IMR-90 (cell line): ENCODE results near the gene OLFML1. TPM values are rescaled to one million over a fixed set of nuclear protein-coding genes. Genes with fewer than 3 reads are reported as not detected.

Source experiments
- ATAC-seq: fragments of 200-7000 bp; cut with Tn5 transposase; 2 replicates; pipeline ENCODE4 v1.9.1; 2020; ENCODE audit warnings: low read depth, mild to moderate bottlenecking, moderate library complexity
- BruUV-seq: library from RNA; stranded (reverse); fragments of 400-500 nt; replicated peaks from 2 replicates; lab custom pipeline; 2021; lab: Mats Ljungman, UMichigan
- CTCF ChIA-PET: fragments of 300-600 bp; formaldehyde crosslinking; extraction: SDS; loops from one replicate; lab custom pipeline; 2021; ENCODE audit warnings: antibody characterized with exemption; lab: Yijun Ruan, JAX
- POLR2A ChIA-PET: fragments of 300-600 bp; sonication (Branson Sonifier 250); formaldehyde crosslinking; loops from one replicate; lab custom pipeline; 2022; ENCODE audit warnings: antibody characterized with exemption; ENCODE audit not compliant: unreplicated experiment; lab: Charles Lee
- DNase-seq: peaks from one replicate; pipeline ENCODE4 v3.0.0; 2013
- H2AFZ ChIP-seq: replicated peaks from 2 replicates; pipeline ENCODE3; 2013; ENCODE audit warnings: low read length, mild to moderate bottlenecking; ENCODE audit not compliant: poor library complexity
- H2AK5ac ChIP-seq: 2 replicates; pipeline ENCODE4 v1.6.1; 2013; ENCODE audit warnings: low read depth, low read length, inconsistent platforms
- H2AK9ac ChIP-seq: replicated peaks from 2 replicates; pipeline ENCODE3; 2013; ENCODE audit warnings: mild to moderate bottlenecking, low read depth, low read length, moderate library complexity; ENCODE audit not compliant: poor library complexity
- H2BK120ac ChIP-seq: 2 replicates; pipeline ENCODE4 v1.6.1; 2013; ENCODE audit warnings: low read depth, low read length, inconsistent platforms
- H2BK15ac ChIP-seq: 3 replicates; pipeline ENCODE4 v1.6.1; 2013; ENCODE audit warnings: low read depth, low read length, inconsistent platforms
- H2BK20ac ChIP-seq: 2 replicates; pipeline ENCODE4 v1.6.1; 2013; ENCODE audit warnings: low read depth, mild to moderate bottlenecking, inconsistent platforms, low read length, moderate library complexity
- H2BK5ac ChIP-seq: 2 replicates; pipeline ENCODE4 v1.6.1; 2013; ENCODE audit warnings: mild to moderate bottlenecking, low read depth, low read length, inconsistent platforms; ENCODE audit not compliant: poor library complexity, severe bottlenecking
- H3K14ac ChIP-seq: replicated peaks from 2 replicates; pipeline ENCODE4 v1.6.1; 2013; ENCODE audit warnings: low read depth, low read length, inconsistent platforms
- H3K18ac ChIP-seq: 2 replicates; pipeline ENCODE4 v1.6.1; 2013; ENCODE audit warnings: low read depth, low read length, control low read depth
- H3K23ac ChIP-seq: 2 replicates; pipeline ENCODE4 v1.6.1; 2013; ENCODE audit warnings: low read depth, low read length, inconsistent platforms
- H3K27ac ChIP-seq: 2 replicates; pipeline ENCODE4 v1.5.1; 2013; ENCODE audit warnings: mild to moderate bottlenecking, control low read depth, low read length; ENCODE audit not compliant: insufficient read depth
- H3K27me3 ChIP-seq: 2 replicates; pipeline ENCODE4 v1.6.1; 2013; ENCODE audit warnings: low read length; ENCODE audit not compliant: control insufficient read depth, insufficient read depth
- H3K36me3 ChIP-seq: 2 replicates; pipeline ENCODE4 v1.6.1; 2013; ENCODE audit warnings: low read length, mixed read lengths; ENCODE audit not compliant: control insufficient read depth, insufficient read depth
- H3K4ac ChIP-seq: 2 replicates; pipeline ENCODE4 v1.6.1; 2013; ENCODE audit warnings: low read depth, low read length, inconsistent platforms
- H3K4me1 ChIP-seq: 2 replicates; pipeline ENCODE4 v1.6.1; 2013; ENCODE audit warnings: low read length, mixed read lengths; ENCODE audit not compliant: control insufficient read depth, insufficient read depth
- H3K4me2 ChIP-seq: 2 replicates; pipeline ENCODE4 v1.6.1; 2013; ENCODE audit warnings: low read depth, mild to moderate bottlenecking, control low read depth, low read length, moderate library complexity
- H3K4me3 ChIP-seq: 2 replicates; pipeline ENCODE4 v1.5.1; 2013; ENCODE audit warnings: low read depth, mild to moderate bottlenecking, control low read depth, low read length, moderate library complexity; ENCODE audit not compliant: insufficient read depth
- H3K56ac ChIP-seq: 2 replicates; pipeline ENCODE4 v1.6.1; 2013; ENCODE audit warnings: low read length, inconsistent platforms; ENCODE audit not compliant: insufficient read depth; ENCODE audit errors: extremely low read depth
- H3K79me1 ChIP-seq, 2 experiments: 2 replicates each; pipeline ENCODE4 v1.6.1; 2013; ENCODE audit warnings: low read length in 2 of 2, inconsistent platforms in 1 of 2, low read depth in 1 of 2
- H3K9ac ChIP-seq: 2 replicates; pipeline ENCODE4 v1.6.1; 2013; ENCODE audit warnings: low read depth, low read length, control low read depth
- H3K9me1 ChIP-seq: 2 replicates; pipeline ENCODE4 v1.6.1; 2013; ENCODE audit warnings: low read length, inconsistent platforms; ENCODE audit not compliant: insufficient read depth
- H3K9me3 ChIP-seq: 2 replicates; pipeline ENCODE4 v1.6.1; 2013; ENCODE audit warnings: low read length; ENCODE audit not compliant: control insufficient read depth, insufficient read depth
- H4K20me1 ChIP-seq: 2 replicates; pipeline ENCODE4 v1.6.1; 2013; ENCODE audit warnings: low read length, inconsistent platforms; ENCODE audit not compliant: insufficient read depth
- H4K5ac ChIP-seq: 2 replicates; pipeline ENCODE4 v1.6.1; 2013; ENCODE audit warnings: mild to moderate bottlenecking, low read depth, low read length, control low read depth
- H4K8ac ChIP-seq, 2 experiments: 2 replicates each; pipeline ENCODE4 v1.6.1; 2013; ENCODE audit warnings: low read depth in 2 of 2, low read length in 2 of 2, control low read depth in 1 of 2, inconsistent platforms in 1 of 2
- H4K91ac ChIP-seq: 2 replicates; pipeline ENCODE4 v1.6.1; 2013; ENCODE audit warnings: low read depth, low read length, inconsistent platforms; ENCODE audit not compliant: insufficient read depth
- BHLHE40 ChIP-seq: fragments of 150-350 bp; IDR thresholded peaks from 2 replicates; pipeline ENCODE4 v1.6.1; 2016; ENCODE audit warnings: mild to moderate bottlenecking, low read depth, low read length
- CHD1 ChIP-seq: IDR thresholded peaks from 2 replicates; pipeline ENCODE4 v1.6.1; 2012; ENCODE audit warnings: low read depth, low read length, improper control_type of control experiment
- CTCF ChIP-seq: conservative IDR thresholded peaks from 2 replicates; pipeline ENCODE4 v1.5.1; 2012; ENCODE audit warnings: mild to moderate bottlenecking, low read depth, low read length, improper control_type of control experiment
- FOS ChIP-seq: fragments of 150-350 bp; IDR thresholded peaks from 2 replicates; pipeline ENCODE4 v1.6.1; 2016; ENCODE audit warnings: low read depth, low read length
- MAFK ChIP-seq: IDR thresholded peaks from 2 replicates; pipeline ENCODE4 v1.6.1; 2012; ENCODE audit warnings: low read depth, low read length, improper control_type of control experiment
- POLR2A ChIP-seq: IDR thresholded peaks from 2 replicates; pipeline ENCODE4 v1.6.1; 2012; ENCODE audit warnings: mild to moderate bottlenecking, low read depth, low read length
- RCOR1 ChIP-seq: IDR thresholded peaks from 2 replicates; pipeline ENCODE4 v1.6.1; 2012; ENCODE audit warnings: mild to moderate bottlenecking, low read length, improper control_type of control experiment; ENCODE audit not compliant: insufficient replicate concordance
- RFX5 ChIP-seq: IDR thresholded peaks from 2 replicates; pipeline ENCODE4 v1.8.0; 2012; ENCODE audit warnings: low read depth, mild to moderate bottlenecking, low read length, moderate library complexity
- USF2 ChIP-seq: fragments of 150-350 bp; IDR thresholded peaks from 2 replicates; pipeline ENCODE4 v1.6.1; 2017; ENCODE audit warnings: mild to moderate bottlenecking, antibody characterized with exemption, low read length, low read depth
- WGBS, 2 experiments: methylation state at CpG; one replicate each; pipeline versions ENCODE4 v1.1.5 to v1.1.7; 2013; ENCODE audit warnings: missing lambda C conversion rate in 2 of 2; ENCODE audit not compliant: insufficient read length in 1 of 2; ENCODE audit errors: extremely low coverage in 2 of 2; 5-methylcytosine and 5-hydroxymethylcytosine counted together
- dilution Hi-C: fragments of 300-500 bp; cut with HindIII; formaldehyde crosslinking; loops from one replicate; pipeline ENCODE4 v1.14.3; 2018; ENCODE audit warnings: low sequenced_read_pairs; ENCODE audit not compliant: unreplicated experiment
- in situ Hi-C: fragments of 300-500 bp; cut with MboI; formaldehyde crosslinking; loops from 3 replicates; pipeline ENCODE4 v1.14.3; 2019; ENCODE audit warnings: low sequenced_read_pairs, inconsistent platforms, mixed read lengths
- intact Hi-C: fragments of 100-400 bp; cut with micrococcal nuclease; formaldehyde crosslinking; loops from 2 replicates; pipeline ENCODE4 v1.10.0; 2022
- polyA plus RNA-seq, 3 experiments: library from polyadenylated mRNA; depleted of rRNA; stranded (reverse); fragments of >200 nt; gene quantifications; 2 replicates each; pipeline ENCODE4 v1.2.3, GENCODE V29; 2012; ENCODE audit warnings: low replicate concordance in 1 of 3
- total RNA-seq: library from RNA; depleted of rRNA; stranded (reverse); fragments of >200 nt; gene quantifications from 2 replicates; pipeline ENCODE4 v1.2.3, GENCODE V29; 2012

The OLFML1 gene
- total and polyA plus RNA-seq, 2 of the 4 experiments (the other 2 are of a cell fraction) = 0.10 to 0.18 TPM

GRCh38 chr11:7445564-7445963 lies 39.7 kb upstream of the OLFML1 start:
- ChIA-PET POLR2A (no interaction called here), CTCF (interaction anchor here (0.7 to 1.2 kb wide), 2 partner anchors 126 to 634 kb away, joined by 3 read pairs; no protein-coding TSS in a partner anchor)
- Histone ChIP-seq H3K4ac (no peak overlapping the region), H3K9me1 (no peaks in the 10 kb centered on the region), H3K4me2 (no peak overlapping the region), H3K4me1 (no peaks in the 10 kb centered on the region), H4K20me1 (no peaks in the 10 kb centered on the region), H3K79me1 (no peaks in the 10 kb centered on the region), H2BK20ac (no peak overlapping the region), H2BK5ac (no peak overlapping the region), H2AK5ac (no peak overlapping the region), H4K91ac (no peak overlapping the region), H3K36me3 (no peaks in the 10 kb centered on the region), H3K14ac (no peak overlapping the region), H4K8ac (no peak overlapping the region), H3K9me3 (no peaks in the 10 kb centered on the region), H3K18ac (no peak overlapping the region), H3K9ac (no peak overlapping the region), H3K27me3 (peaks cover 1% of the 10 kb centered on the region), H2BK120ac (no peak overlapping the region), H2AK9ac (no peak overlapping the region), H2BK15ac (no peak overlapping the region), H3K56ac (no peak overlapping the region), H2AFZ (no peak overlapping the region), H3K23ac (no peak overlapping the region), H3K27ac (no peak overlapping the region), H3K4me3 (no peak overlapping the region), H4K5ac (no peak overlapping the region)
- BruUV-seq = no TSS peak
- no peak for DNase-seq
- dilution Hi-C loops = no loop called here
- WGBS, 2 experiments = 60% methylated on average over 1 of the region's 5 CpGs; no CpG with 5 or more reads in 1 of the 2 experiments
- intact Hi-C loops = no loop called here
- no peak for ATAC-seq
- TF ChIP-seq BHLHE40 (no peak), CHD1 (no peak), RFX5 (no peak), RCOR1 (no peak), MAFK (no peak), CTCF (no peak), FOS (no peak), POLR2A (no peak), USF2 (no peak)
- in situ Hi-C loops = loop anchor here (25.0 kb wide), 1 partner anchor 633 kb away; no protein-coding TSS in a partner anchor
